GM18526 (cell line): ENCODE results near the gene WASHC4.

ENCODE experiments used
- POLR2A ChIP-seq: IDR thresholded peaks from 3 replicates; pipeline ENCODE4 v1.6.1; 2011; ENCODE audit not compliant: insufficient read length; ENCODE audit errors: extremely low read depth

WASHC4 gene

DNA sequence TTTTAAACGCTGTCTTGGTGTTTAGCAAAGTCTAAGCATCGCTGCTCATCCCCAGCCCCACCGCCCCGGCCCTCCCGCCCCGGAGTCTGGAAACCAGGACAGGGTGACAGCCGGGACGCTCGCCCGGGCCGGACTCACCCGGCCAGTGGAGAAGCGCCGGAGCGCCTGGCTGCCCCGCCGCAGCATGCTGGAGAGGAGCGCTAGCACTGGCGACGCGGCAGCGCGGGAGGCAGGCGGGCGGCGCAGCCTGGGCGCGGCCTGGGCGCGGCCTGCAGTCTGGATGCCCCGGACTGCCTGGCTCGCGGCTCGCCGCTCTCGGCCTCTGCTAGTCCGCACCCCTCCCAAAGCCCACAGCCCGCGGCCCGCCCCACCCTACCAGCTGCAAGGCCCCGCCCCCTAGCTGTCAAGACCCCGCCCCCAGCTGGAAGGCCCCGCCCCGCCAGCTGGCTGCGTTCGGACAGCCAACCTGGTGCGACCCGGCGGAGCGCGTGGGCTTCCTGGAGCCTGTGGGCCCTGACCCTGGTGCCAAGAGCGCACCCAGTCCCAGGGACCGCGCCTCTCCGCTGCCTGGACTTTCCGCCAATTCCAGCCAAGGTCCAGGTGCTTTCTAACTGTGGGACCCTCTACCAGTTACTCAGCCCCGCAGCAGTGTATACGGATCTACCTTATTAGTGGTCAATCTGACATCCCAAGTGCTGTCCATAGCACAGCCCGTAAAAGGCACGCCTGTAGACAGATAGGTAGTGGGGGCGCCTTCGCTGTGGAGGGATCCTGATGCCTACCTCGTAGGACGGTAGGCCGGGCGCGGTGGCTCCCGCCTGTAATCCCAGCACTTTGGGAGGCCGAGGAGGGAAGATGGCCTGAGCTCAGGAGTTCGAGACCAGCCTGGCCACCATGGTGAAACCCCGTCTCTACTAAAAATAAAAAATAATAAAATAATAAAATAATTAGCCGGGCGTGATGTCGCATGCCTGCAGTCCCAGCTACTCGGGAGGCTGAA lies 23.0 kb upstream of the WASHC4 start, which contains the start of gene ALDH1L2:
TSS of gene ALDH1L2 (minus strand) at position 208 of the 1,000 bp plus-strand sequence. CDS start at position 186, 22 bp downstream.
- peak; percentile 24 for TF ChIP-seq POLR2A

DNA sequence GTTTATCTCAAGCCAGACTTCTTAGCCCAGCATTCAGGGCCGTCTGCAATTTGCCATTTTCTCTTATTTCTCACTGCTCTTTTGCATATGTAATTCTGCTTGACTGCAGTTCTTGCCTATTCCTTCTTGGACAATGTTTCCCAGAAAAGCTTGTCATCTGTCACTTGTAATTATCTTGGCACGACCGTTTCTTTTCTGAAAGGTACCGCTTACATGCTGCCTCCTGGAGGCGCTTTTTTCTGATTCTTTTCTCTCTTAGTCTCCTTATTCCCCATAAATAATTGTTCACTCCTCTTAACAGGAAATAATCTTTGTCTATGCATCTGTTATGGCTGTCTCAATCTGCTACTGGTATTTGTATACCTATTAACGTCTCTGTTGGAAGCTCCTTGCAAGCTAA lies 22.0 kb upstream of the WASHC4 start:
- no peak for TF ChIP-seq POLR2A

DNA sequence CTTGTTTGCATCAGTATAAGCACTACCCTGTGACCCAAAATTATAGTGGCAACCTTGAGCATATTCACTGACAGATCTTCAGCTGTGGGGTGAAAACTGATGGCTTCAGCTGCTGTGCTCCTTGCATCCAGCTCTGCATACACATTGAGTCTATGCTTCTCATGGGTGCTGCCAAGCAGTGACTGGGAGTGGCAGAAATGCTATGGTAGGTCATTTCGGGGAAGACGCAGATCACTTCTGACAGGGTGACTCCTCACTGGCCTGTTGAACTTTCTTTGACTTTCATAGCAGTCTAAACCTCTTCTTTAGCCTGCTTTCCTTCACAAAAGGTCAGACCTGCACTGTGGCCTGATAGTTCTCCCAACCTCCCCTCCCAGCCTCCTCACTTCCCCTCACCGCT lies 17.7 kb upstream of the WASHC4 start:
- TF ChIP-seq POLR2A: no peak

- no peak for TF ChIP-seq POLR2A
Measured at GRCh38 chr12:105090361-105090760, 17.2 kb upstream of the WASHC4 start.

DNA sequence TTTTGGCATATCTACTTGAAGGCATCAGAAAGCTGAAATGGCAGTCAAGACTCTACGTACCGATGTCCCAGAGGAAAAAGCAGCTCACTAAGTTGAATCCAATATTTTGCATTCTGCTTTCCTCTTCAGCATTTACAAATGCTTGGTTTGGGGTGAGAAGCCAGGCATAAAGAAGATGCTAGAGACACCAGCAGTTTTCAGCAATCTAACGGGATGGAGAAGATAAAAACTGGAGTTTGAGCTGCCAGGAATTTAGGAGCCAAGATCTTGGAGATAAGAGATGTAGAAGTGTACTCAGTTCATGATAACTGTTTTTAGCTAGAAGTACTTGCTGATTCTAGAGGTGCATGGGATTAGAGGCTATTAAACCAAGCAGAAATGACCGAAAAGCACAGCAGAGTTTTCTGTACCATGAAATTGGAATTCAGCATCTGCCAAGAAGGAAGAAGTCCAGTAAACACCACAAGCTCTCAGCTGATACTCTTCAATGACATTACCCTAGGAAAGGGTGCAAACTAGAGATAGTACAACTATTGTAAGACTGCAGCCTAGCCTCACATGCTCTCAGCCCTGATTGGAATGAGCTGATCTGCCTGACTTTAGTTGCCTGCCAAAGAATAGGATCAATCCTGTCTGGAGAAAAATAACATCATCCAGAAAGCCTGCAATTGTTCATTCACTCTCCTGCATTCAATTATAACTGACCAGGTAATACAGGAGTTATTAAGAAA lies 15.9 kb upstream of the WASHC4 start:
- TF ChIP-seq POLR2A: no peak

DNA sequence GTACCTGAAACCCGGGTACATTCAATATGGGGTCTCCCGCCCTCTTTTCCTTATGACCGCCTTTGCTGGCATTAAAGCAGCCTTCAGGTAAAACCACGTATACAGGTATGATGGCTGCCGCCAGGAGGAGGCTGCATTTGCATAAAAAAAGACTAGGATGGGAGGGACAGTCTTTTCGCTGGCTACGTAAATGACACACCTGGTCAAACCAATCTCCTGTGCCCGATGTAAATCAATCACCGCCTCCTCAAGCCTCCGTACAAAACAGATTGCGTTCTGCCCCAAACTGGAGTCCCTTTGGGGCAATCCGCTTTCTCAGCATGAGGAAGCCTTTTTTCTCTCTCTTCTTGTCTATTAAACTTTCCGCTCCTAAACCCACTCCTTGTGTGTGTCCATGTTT lies 15.2 kb upstream of the WASHC4 start:
- TF ChIP-seq POLR2A: no peak

GRCh38 chr12:105099356-105099755 lies 8.2 kb upstream of the WASHC4 start:
- TF ChIP-seq POLR2A: no peak

- no peak for TF ChIP-seq POLR2A
Measured at GRCh38 chr12:105100207-105100985, 7.1 kb upstream of the WASHC4 start.

DNA sequence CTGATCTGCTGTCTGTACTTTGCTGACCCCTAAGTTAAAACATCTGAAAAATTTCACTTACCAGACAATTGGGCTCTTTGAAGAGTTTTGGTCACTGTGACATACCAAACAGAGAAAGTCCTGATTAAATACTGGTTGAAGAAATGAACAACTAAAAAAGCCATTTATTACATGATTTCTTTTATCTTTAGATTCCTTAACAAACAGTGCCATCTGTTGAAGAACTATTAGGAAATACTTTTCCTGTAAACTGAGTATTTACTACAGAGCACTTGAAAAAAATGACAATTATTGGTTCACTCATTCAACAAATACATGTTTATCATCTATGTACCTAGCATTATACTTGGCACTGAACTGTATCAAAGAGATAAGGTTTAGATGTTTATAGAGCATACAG lies 6.5 kb upstream of the WASHC4 start:
- no peak for TF ChIP-seq POLR2A

DNA sequence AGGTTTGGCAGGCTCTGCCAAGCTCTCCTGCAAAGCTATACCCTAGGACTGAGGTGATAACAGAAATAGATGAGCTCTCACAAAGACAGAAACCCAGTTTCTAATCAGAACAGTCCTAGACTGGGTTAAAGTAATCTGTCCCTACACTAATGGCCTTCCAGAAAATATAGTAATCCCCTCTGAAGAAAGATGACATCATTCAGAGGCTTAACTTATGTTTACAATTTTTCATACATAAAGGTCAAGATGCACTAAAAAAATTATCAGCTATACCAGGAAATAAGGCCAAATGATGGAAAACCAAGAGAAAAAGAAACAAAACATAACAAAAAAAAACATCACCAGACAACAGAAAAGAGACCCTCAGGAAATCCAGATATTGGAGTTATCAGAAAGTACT lies 4.9 kb upstream of the WASHC4 start:
- TF ChIP-seq POLR2A: no peak

GRCh38 chr12:105104762-105105161 lies 2.8 kb upstream of the WASHC4 start:
- no peak for TF ChIP-seq POLR2A

DNA sequence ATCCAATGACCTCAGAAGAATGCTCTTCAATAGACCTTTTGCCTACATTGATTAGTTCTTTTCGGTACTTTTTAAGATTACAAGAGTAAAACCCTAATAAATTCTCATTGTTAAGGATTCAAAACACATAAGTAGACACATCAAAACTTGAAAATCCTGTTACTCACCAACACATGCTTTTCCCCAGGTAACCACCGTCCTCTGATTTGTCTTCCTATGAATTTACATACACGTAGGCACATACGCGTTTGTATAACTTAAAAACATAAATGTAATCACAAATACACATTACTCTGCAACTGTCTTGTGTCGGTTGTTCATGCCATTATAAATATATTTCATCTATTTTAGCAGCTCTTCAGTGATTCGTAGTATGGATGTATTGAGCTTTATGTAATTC lies 910 bp upstream of the WASHC4 start:
- no peak for TF ChIP-seq POLR2A

- no peak for TF ChIP-seq POLR2A
Measured at GRCh38 chr12:105107171-105107493, 399 bp upstream of the WASHC4 start.

GRCh38 chr12:105109465-105110212 lies 2.1 kb downstream of the WASHC4 start:
- TF ChIP-seq POLR2A: no peak

DNA sequence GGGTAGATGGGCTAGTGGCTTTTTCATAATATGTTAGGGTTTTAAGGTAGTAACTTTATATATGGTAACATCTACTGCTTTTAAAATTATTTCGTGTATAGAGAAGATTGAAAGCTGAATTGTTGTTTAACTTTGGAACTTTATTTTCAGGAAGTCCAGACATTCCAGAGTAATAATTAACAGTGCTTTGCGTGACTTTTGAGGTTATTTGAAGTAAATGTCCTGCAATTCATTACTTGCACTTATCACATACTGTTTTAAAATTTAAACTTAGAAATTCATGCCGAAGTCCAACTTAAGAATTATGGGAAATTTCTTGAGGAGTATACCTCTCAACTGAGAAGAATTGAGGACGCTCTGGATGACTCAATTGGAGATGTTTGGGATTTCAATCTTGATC lies 3.3 kb downstream of the WASHC4 start:
- TF ChIP-seq POLR2A: no peak
